HG02642 (cell line): ENCODE data around the gene ARHGEF38.
A peak's percentile ranks its signal among the peaks of the same experiment; 100 is the strongest.

Experiments used
- ATAC-seq: cut with Tn5 transposase; IDR thresholded peaks from one replicate; pipeline ENCODE4 v1.9.1; 2021; ENCODE audit warnings: mild to moderate bottlenecking; ENCODE audit not compliant: unreplicated experiment, poor library complexity

The ARHGEF38 gene

DNA sequence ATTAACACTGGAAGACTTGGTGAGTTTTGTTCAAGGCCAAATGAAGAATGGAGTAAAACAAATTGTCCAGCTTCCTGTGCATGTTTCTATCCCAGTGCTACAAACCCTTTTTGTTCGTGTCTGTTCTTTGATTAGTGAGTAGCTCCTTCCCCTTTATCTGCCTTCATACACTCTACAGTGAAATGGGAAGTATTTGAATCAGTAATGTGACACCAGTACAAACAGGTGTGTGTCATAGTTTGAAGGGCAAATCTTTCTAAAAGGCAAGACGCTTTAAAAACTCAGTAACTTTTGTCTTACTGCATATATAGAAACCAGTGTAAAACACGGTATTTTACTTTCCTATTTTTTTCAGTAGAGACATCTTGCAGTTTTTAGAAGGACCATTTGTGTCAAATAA lies 5.9 kb downstream of the ARHGEF38 start:
- ATAC-seq, result no peak

DNA sequence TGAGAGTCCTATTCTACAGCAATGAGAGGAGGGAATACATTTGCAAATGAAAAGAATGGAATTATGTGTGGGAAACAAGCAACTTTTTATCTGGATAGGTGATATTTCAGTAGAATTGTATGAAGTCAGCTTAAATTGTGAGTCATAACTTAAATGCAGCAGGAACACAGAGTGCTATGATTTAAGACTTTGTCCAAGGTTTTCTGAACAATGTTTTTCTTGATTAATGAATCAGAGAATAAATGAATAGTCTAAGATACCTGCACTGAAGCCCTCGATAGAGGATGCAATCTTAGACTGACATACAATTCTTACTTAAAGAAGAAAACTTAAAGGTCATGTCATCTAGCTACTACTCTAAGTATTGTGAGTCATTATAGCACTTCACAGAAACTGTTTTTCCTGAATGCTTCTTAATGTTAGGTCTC lies 8.0 kb downstream of the ARHGEF38 start:
- ATAC-seq, result no peak

DNA sequence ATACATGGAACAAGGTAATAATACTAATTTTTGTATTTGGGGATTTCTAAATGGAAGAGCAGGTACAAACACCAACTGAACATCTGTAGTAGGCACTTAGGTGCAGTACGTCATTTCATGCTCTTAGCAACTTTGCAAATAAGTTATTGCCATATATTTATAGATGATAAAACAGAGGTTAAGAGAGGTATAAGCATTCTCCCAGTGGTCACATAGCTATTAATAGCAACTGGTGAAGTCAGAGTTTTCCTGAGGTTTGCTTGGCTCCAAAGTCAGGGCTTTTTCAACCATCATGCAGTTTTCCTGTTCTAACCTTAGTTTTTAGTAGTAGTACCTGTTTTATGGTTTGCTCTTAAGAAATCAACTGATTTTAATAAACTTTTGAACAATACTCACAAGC lies 10.9 kb downstream of the ARHGEF38 start:
- no peak for ATAC-seq

DNA sequence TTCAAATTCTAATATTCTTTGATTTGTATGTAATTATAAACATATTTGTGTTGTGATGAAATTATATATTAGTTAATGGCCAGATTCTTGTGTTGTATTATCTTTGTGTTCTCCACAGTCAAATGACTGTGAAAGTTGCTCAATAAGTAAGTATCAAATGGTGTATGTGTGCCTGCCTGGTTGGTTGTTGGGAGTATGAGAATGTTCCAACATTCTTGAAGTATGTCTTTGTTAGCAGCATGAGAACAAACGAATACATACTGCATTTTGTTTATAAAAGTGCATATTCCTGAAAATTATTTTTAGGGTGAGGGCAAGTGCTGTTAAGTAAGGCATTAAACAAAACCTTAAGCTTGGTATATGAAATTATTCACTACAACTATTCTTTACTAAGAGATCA lies 16.2 kb downstream of the ARHGEF38 start:
- ATAC-seq, result no peak

DNA sequence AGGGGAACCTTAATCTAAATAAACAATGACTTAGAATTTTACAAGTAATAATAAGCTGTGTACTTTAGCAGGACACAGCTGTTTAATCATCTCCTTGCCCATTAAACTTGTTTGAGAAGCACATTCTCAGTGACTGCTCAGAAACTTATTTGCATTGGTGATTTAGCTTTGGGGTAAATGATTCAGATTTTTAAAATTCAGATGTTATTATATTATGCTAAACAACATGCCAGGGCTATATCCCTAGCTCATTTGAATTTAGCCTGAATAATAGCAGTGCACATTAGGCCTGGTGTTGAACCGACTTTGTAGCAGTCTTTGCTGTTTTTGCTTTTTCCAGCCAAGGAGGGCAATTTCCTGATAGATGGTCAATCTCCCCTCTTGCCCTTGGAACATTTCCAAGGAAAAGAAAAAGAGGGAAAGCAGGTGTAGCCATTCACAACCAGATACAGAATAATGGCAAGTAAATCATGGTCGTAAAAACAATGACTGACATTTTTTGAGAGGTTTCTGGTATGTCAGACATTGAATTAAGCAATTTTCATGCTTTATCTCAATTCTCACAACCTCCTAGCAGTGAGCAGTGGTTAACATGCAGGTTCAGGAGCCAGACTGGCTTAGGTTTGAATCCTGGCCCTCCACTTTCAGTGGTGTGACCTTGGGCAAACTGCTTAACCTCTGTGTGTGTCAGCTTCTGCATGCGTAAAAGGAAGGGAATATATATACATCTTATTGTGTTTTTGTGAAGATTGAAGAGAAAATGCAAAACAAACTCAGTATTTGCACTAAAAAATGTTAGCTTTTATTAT lies 16.8 kb downstream of the ARHGEF38 start:
- ATAC-seq, result no peak

DNA sequence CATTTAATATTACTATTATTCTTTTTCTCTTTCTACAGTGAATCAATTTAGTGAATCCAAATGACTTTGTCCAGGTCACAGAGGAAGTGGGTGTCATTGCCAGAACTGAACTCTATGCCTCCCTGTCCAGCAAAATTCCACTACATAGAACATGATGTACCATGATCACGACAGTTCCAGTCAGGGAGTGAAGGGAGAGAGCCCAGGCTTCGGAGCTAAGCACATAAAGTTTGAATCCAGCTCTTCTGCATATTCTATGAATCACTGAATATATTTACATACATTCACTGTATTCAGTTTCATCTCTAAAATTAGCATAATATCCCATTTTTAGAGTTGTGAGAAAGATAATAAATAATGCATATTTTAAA lies 17.4 kb downstream of the ARHGEF38 start:
- ATAC-seq, result no peak

DNA sequence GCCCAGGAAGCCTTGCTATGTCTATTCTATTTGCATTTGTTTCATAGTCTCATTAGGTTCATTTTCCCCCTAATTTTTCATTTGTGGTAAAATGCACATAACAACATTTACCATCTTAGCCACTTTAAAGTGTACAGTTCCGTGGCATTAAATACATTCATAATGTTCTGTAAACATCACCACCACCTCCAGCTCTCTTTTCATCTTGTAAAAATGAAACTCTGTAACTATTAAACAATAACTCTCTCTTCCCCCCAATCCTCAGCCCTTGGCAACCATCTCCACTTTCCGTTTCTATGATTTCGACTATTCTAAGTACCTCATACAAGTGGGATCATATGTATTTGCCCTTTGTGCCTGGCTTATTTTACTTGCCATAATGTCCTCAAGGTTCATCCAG lies 19.9 kb downstream of the ARHGEF38 start:
- no peak for ATAC-seq

DNA sequence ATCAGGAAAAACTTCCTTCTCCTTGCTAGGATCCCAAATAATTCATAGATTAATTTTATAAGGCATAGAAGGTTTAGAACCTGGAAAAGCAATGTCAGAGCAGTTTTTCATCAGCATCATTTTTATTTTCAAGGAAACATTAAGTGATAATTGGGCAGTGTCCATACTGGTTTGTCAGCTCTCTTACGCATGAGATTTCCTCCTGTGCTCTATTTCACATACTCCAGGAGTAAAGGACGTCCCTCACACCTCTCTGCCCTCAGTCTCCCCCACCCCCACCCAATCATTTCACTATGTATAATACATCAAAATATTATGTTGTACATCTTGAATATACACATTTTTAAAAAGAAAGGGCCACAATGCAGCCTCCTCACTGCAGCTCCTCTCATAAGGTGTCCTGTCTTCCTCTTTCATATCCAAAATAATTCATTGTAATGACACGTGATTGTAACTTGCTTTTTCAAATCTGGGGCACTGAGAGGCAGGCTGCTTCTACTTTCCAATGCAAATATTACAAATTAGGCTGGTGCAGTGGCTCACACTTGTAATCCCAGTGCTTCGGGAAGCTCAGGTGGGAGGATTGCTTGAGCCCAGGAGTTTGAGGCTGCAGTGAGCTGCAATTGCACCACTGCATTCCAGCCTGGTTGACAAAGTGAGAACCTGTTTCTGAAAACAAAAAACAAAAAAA lies 34.4 kb downstream of the ARHGEF38 start:
- no peak for ATAC-seq

DNA sequence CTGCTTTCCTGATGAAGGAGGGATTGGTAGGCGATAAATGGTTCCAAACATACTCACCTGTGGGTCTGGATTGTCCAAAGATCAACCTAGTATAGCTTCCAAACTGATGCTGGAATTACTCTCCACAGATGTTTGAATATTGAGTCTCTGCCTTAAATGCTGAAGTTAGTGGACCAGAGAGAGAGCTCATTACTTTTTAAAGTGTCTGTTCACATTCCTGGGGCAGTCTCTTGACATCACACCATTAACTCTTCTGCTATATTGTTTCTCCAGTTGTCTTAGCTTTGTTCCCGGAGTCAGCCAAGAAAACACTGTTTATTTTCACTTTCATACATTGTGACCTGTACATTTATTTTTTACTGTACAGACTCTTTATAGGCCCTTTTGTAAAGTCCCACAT lies 35.4 kb downstream of the ARHGEF38 start:
- ATAC-seq, result no peak

DNA sequence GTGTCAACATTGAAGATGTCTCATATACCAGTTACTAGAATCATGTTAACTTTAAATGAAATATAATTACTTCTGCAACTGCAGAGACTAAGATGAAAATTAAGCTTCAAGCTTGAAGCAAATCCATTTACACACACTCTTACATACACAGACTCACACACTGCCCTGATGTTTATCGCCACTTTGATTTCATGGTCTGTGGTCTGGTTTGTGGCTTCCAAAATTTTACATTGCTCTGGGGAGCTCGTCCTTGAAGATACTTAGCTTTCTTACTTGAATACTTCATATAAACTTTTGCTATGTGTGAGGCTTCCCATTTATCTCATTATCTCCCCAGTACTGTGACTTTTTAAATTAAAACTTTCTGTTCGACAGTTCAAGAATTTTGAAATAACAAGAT lies 35.8 kb downstream of the ARHGEF38 start:
- no peak for ATAC-seq

DNA sequence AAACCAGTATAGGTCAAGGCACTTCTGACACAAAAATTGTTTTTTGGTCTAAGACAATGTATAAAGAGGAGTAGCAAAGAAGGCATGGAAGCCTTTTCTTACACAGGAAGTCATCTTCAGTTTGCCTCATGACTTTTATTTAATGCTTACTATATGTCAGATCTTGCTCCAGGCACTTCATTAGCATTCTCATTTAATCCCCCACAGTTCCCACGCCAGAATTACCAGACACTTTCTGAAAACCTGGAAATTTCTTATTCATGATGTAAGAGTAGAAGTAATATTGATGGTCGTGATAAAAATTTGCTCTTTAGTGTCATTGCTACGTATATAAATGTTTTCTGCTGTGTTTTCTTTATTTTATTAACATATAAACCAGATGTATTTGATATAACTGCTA lies 39.2 kb downstream of the ARHGEF38 start:
- no peak for ATAC-seq

DNA sequence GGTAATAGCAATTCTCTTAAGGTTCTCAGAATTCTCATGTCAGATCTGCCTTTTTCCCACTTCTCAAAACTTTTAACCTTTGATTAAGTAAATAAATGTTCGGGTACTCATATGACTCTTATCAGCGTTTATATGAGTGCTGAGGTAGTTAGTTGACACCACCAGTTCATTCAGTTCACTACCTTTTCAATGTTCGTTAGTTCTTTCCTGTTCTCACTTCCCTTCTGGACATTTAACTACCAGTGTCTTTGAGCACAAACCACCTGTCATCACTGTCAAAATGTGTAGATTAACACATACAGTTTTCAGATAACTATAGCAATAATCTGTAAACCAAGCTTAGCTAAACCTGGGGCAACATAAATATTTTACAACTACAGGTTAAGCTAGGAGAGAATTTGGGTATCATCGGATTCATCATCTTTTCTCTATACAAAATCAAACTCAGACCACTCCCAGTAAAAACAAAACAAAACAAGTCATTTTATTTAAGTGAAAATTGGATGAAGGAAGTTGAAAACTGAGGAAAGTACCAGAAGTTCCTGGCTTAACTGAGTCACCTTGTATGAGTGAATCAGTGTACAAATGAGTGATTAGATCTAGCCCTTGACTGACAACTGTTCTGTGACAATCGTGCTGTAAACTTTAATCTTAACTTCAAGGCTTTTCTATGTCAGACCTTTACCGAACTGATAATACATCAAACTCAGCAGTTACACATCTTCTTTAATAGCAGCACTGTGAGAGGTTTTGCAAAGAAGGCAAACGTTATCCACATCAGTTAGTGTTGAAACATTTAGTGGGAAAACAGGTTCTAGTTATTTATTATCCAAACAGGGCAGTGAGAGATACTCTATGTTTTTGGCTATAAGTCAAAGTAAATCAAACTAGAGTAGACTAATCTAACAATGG lies 41.9 kb downstream of the ARHGEF38 start:
- ATAC-seq, result peak; percentile 86

DNA sequence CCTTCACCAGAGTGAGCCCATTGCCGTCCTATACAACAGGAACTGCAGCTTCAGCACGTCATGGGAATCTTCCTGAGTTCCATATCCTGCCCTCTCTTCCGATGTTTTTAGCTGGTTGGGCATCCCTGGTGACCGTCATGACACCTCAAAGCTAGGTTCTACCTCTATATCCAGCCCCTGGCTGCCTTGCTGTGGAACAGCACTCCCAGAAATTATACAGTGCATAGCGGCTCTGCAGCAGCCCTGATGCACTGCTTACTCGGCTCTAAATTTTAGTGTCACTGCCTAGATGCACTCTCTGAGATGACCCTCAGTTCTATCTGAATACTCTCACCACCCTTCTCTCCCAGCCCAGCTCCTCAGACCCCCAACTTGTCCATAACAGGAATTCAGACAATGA lies 44.3 kb downstream of the ARHGEF38 start:
- no peak for ATAC-seq

DNA sequence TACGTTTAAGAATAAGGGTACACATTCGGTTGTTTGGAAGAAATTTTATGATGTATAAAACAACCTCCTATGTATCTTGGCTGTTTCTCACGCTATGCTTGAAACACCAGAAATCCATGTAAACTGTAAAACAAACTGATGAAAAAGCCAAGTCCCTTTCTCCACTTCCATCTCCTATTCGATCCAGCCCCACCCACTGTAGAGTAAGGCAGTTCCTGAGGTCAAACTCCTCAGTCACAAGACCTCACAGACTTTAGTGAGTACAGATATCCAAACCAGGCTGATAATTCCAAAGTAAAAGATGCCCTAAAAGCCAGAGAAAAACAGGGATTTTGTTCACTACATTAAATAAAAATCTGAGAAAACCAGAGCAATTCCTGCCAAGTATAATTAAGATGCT lies 45.6 kb downstream of the ARHGEF38 start:
- no peak for ATAC-seq

DNA sequence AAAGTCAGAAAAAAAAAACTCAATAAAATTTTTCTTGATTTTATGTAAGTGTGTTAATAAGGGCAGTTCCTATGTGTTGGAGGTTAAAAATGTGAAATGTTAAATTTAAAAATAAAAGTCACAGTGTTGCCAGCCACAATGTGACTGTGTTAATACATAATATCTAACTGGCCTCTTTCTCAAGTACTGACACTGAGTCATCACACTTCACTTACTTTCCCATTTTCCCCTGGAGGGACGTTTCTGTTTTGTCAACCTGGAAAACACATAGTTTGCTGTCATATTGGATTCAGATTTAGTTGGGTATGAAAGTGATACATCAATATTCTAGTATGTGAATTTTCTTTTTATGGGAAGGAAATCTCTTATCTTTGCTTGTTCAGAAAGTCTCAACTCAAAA lies 46.4 kb downstream of the ARHGEF38 start:
- ATAC-seq, result no peak

DNA sequence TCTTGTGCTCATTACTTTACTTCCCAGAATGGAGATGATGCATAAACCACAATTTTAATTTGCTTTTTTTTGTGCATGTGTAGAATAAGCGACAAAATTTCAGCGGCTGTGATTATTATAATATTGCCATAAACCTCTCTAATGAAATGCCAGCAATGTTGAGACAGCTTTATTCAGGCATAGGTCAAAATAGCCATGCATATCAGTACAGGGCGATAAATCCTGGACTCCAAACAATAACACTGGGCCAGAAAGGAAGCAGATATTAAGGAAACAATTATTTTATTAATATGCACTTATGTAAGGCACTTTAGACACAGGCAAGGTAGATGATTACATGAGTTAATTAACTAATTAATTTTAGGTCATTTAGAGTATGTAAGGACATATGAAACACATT lies 47.1 kb downstream of the ARHGEF38 start:
- no peak for ATAC-seq

DNA sequence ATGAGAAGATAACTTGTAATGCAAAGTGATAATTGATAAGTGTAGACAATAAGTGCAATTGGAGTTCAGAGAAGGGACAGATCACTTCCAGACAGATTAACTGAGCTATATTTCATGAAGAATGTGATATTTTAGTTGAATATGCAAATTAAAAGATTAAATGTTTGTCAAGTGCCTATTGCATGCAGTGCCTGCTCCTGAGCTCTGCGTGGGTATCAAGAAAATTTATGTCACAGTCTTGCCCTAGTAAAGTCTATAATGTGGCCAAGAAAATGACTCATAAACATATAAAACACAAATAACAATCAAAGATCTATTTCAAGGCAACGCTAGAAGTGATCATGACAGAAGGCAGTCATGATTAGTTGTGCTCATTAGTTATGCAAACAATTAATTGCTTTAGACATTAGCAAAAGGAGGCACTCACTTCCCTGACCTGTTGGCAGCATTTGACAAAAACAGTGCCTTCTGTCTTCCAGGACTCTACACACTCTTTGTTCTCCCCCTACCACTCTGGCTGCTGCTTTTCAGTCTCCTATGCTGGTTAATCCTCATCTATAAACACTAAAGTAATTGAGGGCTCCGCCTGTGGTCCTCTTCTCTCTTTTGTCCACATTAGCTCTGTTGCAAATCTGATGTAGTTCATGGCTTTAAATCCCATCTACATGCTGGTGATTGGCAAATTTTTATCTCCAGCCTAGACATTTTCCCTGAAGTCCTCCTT lies 47.7 kb downstream of the ARHGEF38 start:
- no peak for ATAC-seq

DNA sequence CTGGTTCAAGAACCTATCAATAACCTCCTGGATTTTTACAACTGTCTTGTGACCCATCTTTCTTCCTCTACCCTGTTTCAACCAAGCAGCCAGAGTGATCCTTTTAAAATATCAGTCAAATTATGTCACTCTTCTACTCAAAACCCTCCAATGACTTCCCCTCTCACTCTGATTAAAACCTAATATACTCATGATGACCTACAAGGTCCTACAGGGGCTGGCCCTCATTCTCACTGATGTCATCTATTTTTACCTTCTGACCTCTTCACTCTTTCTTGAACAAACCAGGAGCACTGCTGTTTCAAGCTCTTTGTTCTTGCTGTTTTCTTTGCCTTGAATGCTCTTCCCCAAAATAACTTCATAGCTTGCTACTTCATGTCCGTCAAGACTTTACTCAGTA lies 48.5 kb downstream of the ARHGEF38 start:
- no peak for ATAC-seq

DNA sequence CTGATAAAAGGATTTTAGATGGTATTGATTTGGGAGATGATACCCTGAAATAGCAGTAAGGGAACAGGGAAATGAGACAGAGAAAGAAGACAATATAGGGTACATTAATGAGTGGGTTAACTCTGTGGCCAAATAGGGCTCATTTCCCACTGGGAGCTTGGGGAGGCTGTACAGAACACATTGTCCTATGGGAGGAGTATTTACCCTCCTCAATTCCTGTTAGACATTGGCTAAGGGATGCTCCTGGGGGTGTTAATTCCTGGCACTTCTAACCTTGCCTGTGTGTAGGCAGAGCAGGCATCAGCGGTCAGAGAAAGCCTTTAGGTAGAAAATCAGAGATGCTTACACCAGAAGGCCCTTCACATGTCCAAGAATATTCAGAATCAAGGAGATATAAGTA lies 49.0 kb downstream of the ARHGEF38 start:
- no peak for ATAC-seq

DNA sequence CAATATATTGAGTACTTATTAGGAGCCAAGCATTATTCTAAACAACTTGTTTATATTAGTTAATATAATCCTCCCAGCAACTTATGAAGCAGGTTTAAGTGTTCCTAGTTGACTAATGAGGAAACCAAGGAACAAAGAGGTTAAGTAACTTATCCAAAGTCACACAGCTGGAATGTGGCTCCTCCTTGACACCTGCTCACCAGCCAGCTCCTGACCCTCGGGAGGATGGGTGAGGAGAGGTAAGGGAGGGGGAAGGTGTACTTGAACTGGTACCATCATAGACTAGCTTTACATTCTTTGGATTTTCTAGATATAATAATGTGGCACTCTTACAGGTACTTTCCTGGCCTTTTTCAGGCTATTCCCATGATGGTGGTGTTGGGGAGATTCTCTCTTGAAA lies 50.7 kb downstream of the ARHGEF38 start:
- no peak for ATAC-seq
